Measurements from ENCODE around the gene HYOU1. TPM values are rescaled to one million over a fixed set of nuclear protein-coding genes. Genes with fewer than 3 reads are reported as not detected.

The HYOU1 gene
- polyA plus RNA-seq, 1 donor (not counting 4 experiments of a cell fraction or from before 2014, with no cell fraction given): 119 TPM

GRCh38 chr11:119091966-119092879 lies 35.2 kb upstream of the HYOU1 start:
- Histone ChIP-seq H3K36me3 (ENCODE audit: control insufficient read depth in 2 of 2, extremely low read depth in 1 of 2, insufficient read depth in 2 of 2, low read length in 2 of 2) (peaks cover 29 to 33% of the 10 kb centered on the region in 2 experiments), H3K4me2 (ENCODE audit: control insufficient read depth, extremely low read depth, insufficient read depth, low read depth, low read length) (peak overlapping the region; percentile 96), H3K4me3 (ENCODE audit: control insufficient read depth in 2 of 3, extremely low read depth in 1 of 3, insufficient read depth in 2 of 3, low read depth in 1 of 3, low read length in 3 of 3) (no peak overlapping the region), H3K9me1 (ENCODE audit: control insufficient read depth, extremely low read depth, insufficient read depth, low read length) (no peaks in the 10 kb centered on the region), H3K27me3 (ENCODE audit: control insufficient read depth, extremely low read depth, insufficient read depth, low read length) (no peaks in the 10 kb centered on the region), H3K9ac (ENCODE audit: control insufficient read depth, extremely low read depth, insufficient read depth, low read length) (no peak overlapping the region), H2AFZ (ENCODE audit: control insufficient read depth, low read length) (no peak overlapping the region), H4K20me1 (ENCODE audit: control insufficient read depth, extremely low read depth, insufficient read depth, low read length) (no peaks in the 10 kb centered on the region), H3K4me1 (ENCODE audit: control insufficient read depth, extremely low read depth, insufficient read depth, low read length) (peaks cover 25% of the 10 kb centered on the region), H3K9me3 (ENCODE audit: control insufficient read depth, low read depth, low read length) (no peaks in the 10 kb centered on the region), H3K79me2 (ENCODE audit: control insufficient read depth, insufficient read depth, low read length) (peaks cover 37% of the 10 kb centered on the region), H3K27ac (ENCODE audit: control insufficient read depth, insufficient read depth, low read length) (no peak overlapping the region)
- dilution Hi-C loops (cut with MboI; ENCODE audit: extremely low pct_ligation_motif_present, low sequenced_read_pairs): no loop called here
- TF ChIP-seq EZH2 (IDR thresholded peaks at IDR 0.05; ENCODE audit: low read length): no peak
- no peak for TF ChIP-seq CTCF (optimal IDR thresholded peaks at IDR 0.05 in 1 of 3, IDR thresholded peaks at IDR 0.05 in 1 of 3, conservative IDR thresholded peaks at IDR 0.05 in 1 of 3; ENCODE audit: extremely low read depth in 1 of 3, insufficient read depth in 2 of 3, low read length in 3 of 3)
- no peak for DNase-seq (ENCODE audit: low read depth, low spot score)
- no peak for FAIRE-seq

GRCh38 chr11:119091178-119091577 lies 34.2 kb upstream of the HYOU1 start:
- Histone ChIP-seq H3K4me3 (ENCODE audit: control insufficient read depth in 2 of 3, extremely low read depth in 1 of 3, insufficient read depth in 2 of 3, low read depth in 1 of 3, low read length in 3 of 3) (no peak overlapping the region), H3K9me1 (ENCODE audit: control insufficient read depth, extremely low read depth, insufficient read depth, low read length) (no peaks in the 10 kb centered on the region), H2AFZ (ENCODE audit: control insufficient read depth, low read length) (no peak overlapping the region), H3K4me2 (ENCODE audit: control insufficient read depth, extremely low read depth, insufficient read depth, low read depth, low read length) (no peak overlapping the region), H3K36me3 (ENCODE audit: control insufficient read depth in 2 of 2, extremely low read depth in 1 of 2, insufficient read depth in 2 of 2, low read length in 2 of 2) (peaks cover 24 to 25% of the 10 kb centered on the region in 2 experiments), H3K27me3 (ENCODE audit: control insufficient read depth, extremely low read depth, insufficient read depth, low read length) (no peaks in the 10 kb centered on the region), H4K20me1 (ENCODE audit: control insufficient read depth, extremely low read depth, insufficient read depth, low read length) (no peaks in the 10 kb centered on the region), H3K9ac (ENCODE audit: control insufficient read depth, extremely low read depth, insufficient read depth, low read length) (no peak overlapping the region), H3K9me3 (ENCODE audit: control insufficient read depth, low read depth, low read length) (no peaks in the 10 kb centered on the region), H3K4me1 (ENCODE audit: control insufficient read depth, extremely low read depth, insufficient read depth, low read length) (peaks cover 30% of the 10 kb centered on the region), H3K27ac (ENCODE audit: control insufficient read depth, insufficient read depth, low read length) (no peak overlapping the region), H3K79me2 (ENCODE audit: control insufficient read depth, insufficient read depth, low read length) (peaks cover 42% of the 10 kb centered on the region)
- dilution Hi-C loops (cut with MboI; ENCODE audit: extremely low pct_ligation_motif_present, low sequenced_read_pairs): no loop called here
- FAIRE-seq (no peak), DNase-seq (ENCODE audit: low read depth, low spot score) (no peak)
- no peak for TF ChIP-seq EZH2 (IDR thresholded peaks at IDR 0.05; ENCODE audit: low read length)
- no peak for TF ChIP-seq CTCF (optimal IDR thresholded peaks at IDR 0.05 in 1 of 3, IDR thresholded peaks at IDR 0.05 in 1 of 3, conservative IDR thresholded peaks at IDR 0.05 in 1 of 3; ENCODE audit: extremely low read depth in 1 of 3, insufficient read depth in 2 of 3, low read length in 3 of 3)
